GM13976 (cell line): ENCODE data around the gene GPC4.

Experiments used
- DNase-seq: peaks from one replicate; pipeline ENCODE4 v3.0.0; 2012; ENCODE audit warnings: low spot score
- in situ Hi-C: fragments of 300-500 bp; cut with MboI; formaldehyde crosslinking; loops from one replicate; pipeline ENCODE4 v1.12.0; 2022; ENCODE audit warnings: low sequenced_read_pairs, mixed read lengths, inconsistent platforms; ENCODE audit not compliant: unreplicated experiment
- TF ChIP-seq, protein P1 (sequence below): IDR thresholded peaks from 2 replicates; pipeline ENCODE4 v1.5.1; 2012; ENCODE audit warnings: borderline replicate concordance, mild to moderate bottlenecking; ENCODE audit not compliant: insufficient read depth; ENCODE audit errors: extremely low read depth, missing control alignments, control extremely low read depth

The GPC4 gene

DNA sequence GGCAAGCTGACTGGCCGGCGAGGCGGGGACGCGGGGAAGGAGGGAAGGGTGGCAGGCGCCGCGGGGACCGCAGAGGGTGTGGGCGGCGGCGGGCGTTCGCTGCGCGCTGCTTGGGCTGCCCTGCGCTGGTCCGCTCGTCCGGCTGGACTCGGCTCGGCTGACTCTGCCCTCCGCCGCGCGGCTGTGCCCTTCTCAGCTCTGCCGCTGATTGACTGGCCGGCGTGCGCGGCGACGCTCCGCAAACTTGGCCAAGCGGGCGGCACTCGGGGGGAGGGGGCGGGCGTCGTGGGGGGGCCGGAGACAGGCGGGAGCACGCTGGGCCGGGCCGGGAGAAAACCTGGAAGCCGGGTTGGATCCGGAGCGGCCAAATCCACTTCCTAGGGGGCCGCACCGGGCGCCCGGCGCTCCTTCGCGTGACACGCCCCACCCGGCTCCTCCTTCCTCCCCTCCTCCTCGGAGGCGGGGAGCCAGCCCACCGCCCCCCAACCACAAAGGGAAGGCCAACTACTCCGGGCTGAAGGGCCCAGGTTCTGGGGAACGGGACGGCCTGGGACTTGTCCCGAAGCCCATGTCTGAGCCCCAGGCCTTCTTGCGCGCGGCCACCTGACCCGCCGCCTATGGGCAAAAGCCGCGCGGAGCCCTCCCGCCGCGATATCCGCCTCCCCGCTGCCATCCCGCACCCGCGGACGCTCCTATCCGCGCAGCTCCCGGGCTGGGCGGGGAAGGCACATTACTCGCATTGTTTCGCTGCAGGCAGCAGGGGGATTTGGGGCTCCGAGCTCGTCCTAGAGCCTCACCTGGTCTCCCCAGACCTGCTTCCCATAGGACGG lies at the start of gene GPC4:
Gene GPC4, minus strand, starts transcription at position 214 of the 830 bp plus-strand sequence. CDS start 524 bp downstream, outside the sequence.
- in situ Hi-C loops: no loop called here
- DNase-seq: peak; percentile 15
- TF ChIP-seq, protein P1, sequence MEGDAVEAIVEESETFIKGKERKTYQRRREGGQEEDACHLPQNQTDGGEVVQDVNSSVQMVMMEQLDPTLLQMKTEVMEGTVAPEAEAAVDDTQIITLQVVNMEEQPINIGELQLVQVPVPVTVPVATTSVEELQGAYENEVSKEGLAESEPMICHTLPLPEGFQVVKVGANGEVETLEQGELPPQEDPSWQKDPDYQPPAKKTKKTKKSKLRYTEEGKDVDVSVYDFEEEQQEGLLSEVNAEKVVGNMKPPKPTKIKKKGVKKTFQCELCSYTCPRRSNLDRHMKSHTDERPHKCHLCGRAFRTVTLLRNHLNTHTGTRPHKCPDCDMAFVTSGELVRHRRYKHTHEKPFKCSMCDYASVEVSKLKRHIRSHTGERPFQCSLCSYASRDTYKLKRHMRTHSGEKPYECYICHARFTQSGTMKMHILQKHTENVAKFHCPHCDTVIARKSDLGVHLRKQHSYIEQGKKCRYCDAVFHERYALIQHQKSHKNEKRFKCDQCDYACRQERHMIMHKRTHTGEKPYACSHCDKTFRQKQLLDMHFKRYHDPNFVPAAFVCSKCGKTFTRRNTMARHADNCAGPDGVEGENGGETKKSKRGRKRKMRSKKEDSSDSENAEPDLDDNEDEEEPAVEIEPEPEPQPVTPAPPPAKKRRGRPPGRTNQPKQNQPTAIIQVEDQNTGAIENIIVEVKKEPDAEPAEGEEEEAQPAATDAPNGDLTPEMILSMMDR: no peak

DNA sequence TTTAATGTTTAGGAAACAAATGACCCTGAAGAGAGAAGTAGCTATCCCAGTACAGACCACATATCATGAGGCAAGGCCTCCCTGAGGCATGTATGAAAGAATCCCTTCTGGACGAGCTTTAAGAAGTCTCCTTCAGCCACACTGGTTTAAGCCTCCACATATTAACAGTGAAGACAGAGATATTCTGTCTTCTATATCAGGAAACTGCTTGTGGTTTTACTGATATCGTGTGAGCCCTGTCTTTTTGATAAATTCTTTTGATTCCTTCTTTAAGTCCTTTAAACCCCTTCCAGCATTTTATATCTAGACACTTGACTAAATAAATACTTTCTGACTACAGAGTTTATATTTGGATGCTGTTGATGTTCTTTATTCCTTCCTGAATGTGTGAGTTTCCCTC lies 45.9 kb upstream of the GPC4 start:
- in situ Hi-C loops: no loop called here
- TF ChIP-seq, protein P1: no peak
- DNase-seq: no peak

DNA sequence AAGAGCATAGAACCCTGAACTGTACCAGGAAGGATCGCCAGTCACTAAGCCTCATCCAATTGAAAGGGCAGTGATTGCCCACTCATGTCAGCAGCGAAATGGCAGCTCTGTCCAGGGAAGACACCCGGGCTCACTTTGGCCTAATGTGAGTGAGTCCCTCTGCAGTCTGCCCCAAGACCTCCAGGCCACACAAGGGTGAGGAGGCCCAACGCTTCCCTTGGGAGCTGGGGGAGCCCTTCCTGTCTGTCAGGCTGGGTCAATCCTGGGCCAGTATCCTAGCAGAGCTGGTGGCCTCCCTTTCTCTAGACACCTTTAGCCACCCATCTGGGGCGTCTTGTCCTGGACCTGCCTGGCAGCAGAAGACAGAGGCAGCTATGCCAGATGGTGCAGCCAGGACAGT lies 39.6 kb upstream of the GPC4 start:
- DNase-seq: no peak
- in situ Hi-C loops: no loop called here
- TF ChIP-seq, protein P1: no peak

DNA sequence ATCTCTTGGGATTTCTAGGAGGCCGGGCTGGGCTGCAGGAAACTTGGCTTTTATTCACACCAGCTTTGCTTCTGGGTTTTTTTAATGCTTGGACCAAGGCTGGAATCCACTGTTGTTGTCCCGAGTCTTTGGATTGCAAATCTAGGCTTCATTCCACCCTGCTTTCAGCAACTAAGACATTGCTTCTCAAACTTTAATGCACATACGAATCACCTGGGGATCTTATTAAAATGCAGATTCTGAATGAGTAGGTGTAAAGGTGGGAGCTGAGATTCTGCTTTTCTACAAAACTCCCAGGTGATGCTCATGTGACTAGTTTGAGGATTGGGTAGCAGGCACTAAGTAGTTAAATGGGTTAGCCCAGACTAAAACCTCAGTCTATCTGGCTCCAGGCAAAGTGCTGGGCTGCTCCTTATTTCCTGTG lies 39.2 kb upstream of the GPC4 start:
- TF ChIP-seq, protein P1: no peak
- no peak for DNase-seq
- in situ Hi-C loops: no loop called here

DNA sequence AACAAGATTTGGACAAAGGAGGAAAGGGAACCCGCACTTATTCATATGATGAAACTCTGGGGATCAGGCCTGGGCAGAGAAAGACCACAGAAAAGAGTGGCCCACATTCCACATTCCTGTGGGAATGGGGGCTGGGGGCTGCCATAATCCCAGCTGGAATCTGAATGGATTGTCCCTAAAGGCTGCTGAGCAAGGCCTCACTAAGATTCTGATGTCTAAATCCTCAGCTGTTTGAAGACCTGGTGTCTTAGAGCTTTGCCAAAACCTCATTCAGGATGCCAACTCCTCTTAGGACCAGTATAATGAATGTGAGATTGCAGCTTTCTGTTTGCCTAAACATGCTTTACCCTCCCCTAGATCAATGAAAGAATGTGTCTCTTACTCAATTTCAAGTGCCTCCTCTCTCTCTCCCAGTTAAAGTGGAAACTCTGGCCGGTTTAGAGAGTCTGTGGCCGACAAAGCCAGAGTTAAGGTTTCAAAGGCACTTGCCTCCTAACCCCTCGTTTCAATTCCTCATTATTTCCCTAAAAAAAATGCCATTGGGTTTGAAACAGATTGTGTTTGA lies 33.3 kb upstream of the GPC4 start:
- in situ Hi-C loops: no loop called here
- TF ChIP-seq, protein P1: no peak
- DNase-seq: no peak

DNA sequence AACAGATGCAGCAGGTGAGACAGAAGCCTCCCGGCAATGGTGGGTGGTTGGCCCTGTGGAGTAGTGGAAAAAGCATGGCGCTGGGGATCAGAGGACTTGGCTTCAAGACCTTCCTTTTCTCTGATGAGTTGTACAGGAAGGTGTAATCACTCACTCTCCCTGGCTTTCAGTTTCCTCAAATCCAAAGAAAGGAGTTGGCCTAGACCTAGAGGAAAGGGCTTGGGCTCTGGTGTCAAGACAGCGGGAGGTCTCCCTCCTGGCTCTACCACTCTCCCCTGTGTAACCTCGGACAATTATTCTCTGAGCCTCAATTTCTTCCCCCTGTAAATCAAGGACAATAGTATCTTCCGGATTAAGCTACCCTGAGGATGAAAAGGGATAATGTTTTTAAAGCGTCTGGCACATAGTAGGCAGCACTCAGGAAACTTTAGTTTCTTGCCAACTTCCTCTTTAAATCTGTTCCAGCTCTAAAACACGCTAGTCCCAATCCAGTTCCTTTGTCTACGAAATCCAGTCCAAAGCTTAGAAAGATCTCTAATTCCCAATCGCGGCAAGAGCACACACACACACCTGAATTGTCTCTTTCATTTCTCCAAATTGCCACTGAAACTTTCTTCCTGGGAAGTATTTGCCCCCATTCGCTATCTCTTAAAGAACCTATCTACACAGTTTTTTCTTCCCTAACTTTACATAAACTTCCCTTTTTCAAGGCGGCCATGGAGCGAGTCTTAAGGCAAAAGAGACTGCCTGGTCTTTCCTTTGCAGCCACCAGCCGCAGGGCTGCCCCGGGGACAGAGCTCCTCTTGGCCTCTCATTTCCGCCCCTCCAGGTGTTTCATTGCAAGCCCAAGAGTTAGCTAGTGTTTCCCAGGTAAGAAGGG lies 29.9 kb upstream of the GPC4 start:
- no peak for DNase-seq
- TF ChIP-seq, protein P1: no peak
- in situ Hi-C loops: no loop called here
